Measurements from ENCODE around the gene PSMD11.
A peak's percentile ranks its signal among the peaks of the same experiment; 100 is the strongest.

Gene PSMD11

GRCh38 chr17:32470405-32471167, 26.3 kb downstream of the PSMD11 start:
- no peak for DNase-seq

GRCh38 chr17:32471652-32472051, 27.3 kb downstream of the PSMD11 start:
- no peak for DNase-seq

- DNase-seq, result no peak
Measured at GRCh38 chr17:32475258-32475657, 30.9 kb downstream of the PSMD11 start.

GRCh38 chr17:32477220-32477619, 32.9 kb downstream of the PSMD11 start:
- DNase-seq, result no peak

- no peak for DNase-seq
Measured at GRCh38 chr17:32479074-32479617, 34.8 kb downstream of the PSMD11 start.

GRCh38 chr17:32481193-32481592, 36.9 kb downstream of the PSMD11 start:
- DNase-seq, result no peak

GRCh38 chr17:32482568-32483320, 38.4 kb downstream of the PSMD11 start:
- DNase-seq, result no peak

GRCh38 chr17:32483451-32484019, 39.2 kb downstream of the PSMD11 start:
- peak; percentile 37 for DNase-seq

- DNase-seq, result no peak
Measured at GRCh38 chr17:32484041-32484461, 39.7 kb downstream of the PSMD11 start.

- DNase-seq, result no peak
Measured at GRCh38 chr17:32484628-32485027, 40.3 kb downstream of the PSMD11 start.

- no peak for DNase-seq
Measured at GRCh38 chr17:32485261-32486110, 41.2 kb downstream of the PSMD11 start.

- DNase-seq, result peak; percentile 72
Measured at GRCh38 chr17:32486111-32486700, 41.9 kb downstream of the PSMD11 start.

- DNase-seq, result peak; percentile 76
Measured at GRCh38 chr17:32486701-32487472, 42.6 kb downstream of the PSMD11 start, which contains the start of gene CDK5R1. Gene CDK5R1, plus strand, starts transcription at chr17:32486993. Its CDS starts 628 bp downstream, at chr17:32487621.

- peak; percentile 30 for DNase-seq
Measured at GRCh38 chr17:32487473-32488176, 43.3 kb downstream of the PSMD11 start.

GRCh38 chr17:32488177-32488542, 43.9 kb downstream of the PSMD11 start:
- no peak for DNase-seq

GRCh38 chr17:32488604-32489180, 44.4 kb downstream of the PSMD11 start:
- no peak for DNase-seq

- DNase-seq, result no peak
Measured at GRCh38 chr17:32489320-32490100, 45.2 kb downstream of the PSMD11 start.

- DNase-seq, result no peak
Measured at GRCh38 chr17:32490101-32490482, 45.8 kb downstream of the PSMD11 start.

Measured in activated naive CD4-positive, alpha-beta T cell treated with Interleukin-2 at 50 U/mL for 16 hours (primary cell).